Measurements from ENCODE around the gene FAM20C.

Gene FAM20C

GRCh38 chr7:288671-289101 is 96.3 kb downstream of the FAM20C start (continued):
- TF ChIP-seq ZBTB49 (tag by site-specific recombination; IDR thresholded peaks at IDR 0.05; ENCODE audit: low read depth) (no peak), ZNF433 (tag by site-specific recombination; IDR thresholded peaks at IDR 0.05; ENCODE audit: low read depth) (no peak), ZNF747 (tag by site-specific recombination; IDR thresholded peaks at IDR 0.05) (no peak), ZNF184 (tag by site-specific recombination; IDR thresholded peaks at IDR 0.05) (no peak), ZNF555 (tag by site-specific recombination; conservative IDR thresholded peaks at IDR 0.05) (no peak), ZNF670 (tag by site-specific recombination; IDR thresholded peaks at IDR 0.05; ENCODE audit: low read depth) (no peak), ZNF239 (tag by site-specific recombination; IDR thresholded peaks at IDR 0.05) (no peak), ZNF521 (tag by site-specific recombination; IDR thresholded peaks at IDR 0.05) (no peak), YY2 (tag by site-specific recombination; IDR thresholded peaks at IDR 0.05) (no peak), ZNF639 (tag by site-specific recombination; IDR thresholded peaks at IDR 0.05) (no peak), GLI2 (tag by site-specific recombination; IDR thresholded peaks at IDR 0.05; ENCODE audit: borderline replicate concordance, low read depth) (no peak)

GRCh38 chr7:289209-289755 is 96.9 kb downstream of the FAM20C start:
- H3K9me3 ChIP-seq (ENCODE audit: control insufficient read depth, insufficient read depth, low read depth, low read length): no peaks in the 10 kb centered on the region
- H3K4me1 ChIP-seq (ENCODE audit: control insufficient read depth, insufficient read depth, low read length): no peaks in the 10 kb centered on the region
- no peak overlapping the region for H3K27ac ChIP-seq (ENCODE audit: extremely low read depth, low read depth, low read length)
- POLR2A ChIA-PET: no interaction called here
- no peak overlapping the region for H3K4me3 ChIP-seq (ENCODE audit: low read depth, low read length)
- CTCF ChIA-PET: no interaction called here
- H3K36me3 ChIP-seq (ENCODE audit: control insufficient read depth in 2 of 2, insufficient read depth in 1 of 2, low read length in 2 of 2): no peaks in the 10 kb centered on the region
- TF ChIP-seq BCL11B (tag by site-specific recombination; IDR thresholded peaks at IDR 0.05; ENCODE audit: low read depth) (no peak), ZNF23 (tag by site-specific recombination; IDR thresholded peaks at IDR 0.05; ENCODE audit: borderline replicate concordance) (no peak), EGR2 (tag by site-specific recombination; IDR thresholded peaks at IDR 0.05; ENCODE audit: low read depth) (no peak), ZNF202 (tag by site-specific recombination; IDR thresholded peaks at IDR 0.05; ENCODE audit: borderline replicate concordance) (no peak), ZNF223 (tag by site-specific recombination; IDR thresholded peaks at IDR 0.05) (no peak), ZNF433 (tag by site-specific recombination; IDR thresholded peaks at IDR 0.05; ENCODE audit: low read depth) (no peak), ZNF747 (tag by site-specific recombination; IDR thresholded peaks at IDR 0.05) (no peak), SP3 (tag by site-specific recombination; IDR thresholded peaks at IDR 0.05) (no peak), MEIS1 (CRISPR knock-in tag; IDR thresholded peaks at IDR 0.05; ENCODE audit: borderline replicate concordance) (no peak), ZNF184 (tag by site-specific recombination; IDR thresholded peaks at IDR 0.05) (no peak), INSM2 (tag by site-specific recombination; IDR thresholded peaks at IDR 0.05) (no peak), ATF2 (tag by site-specific recombination; IDR thresholded peaks at IDR 0.05; ENCODE audit: low read depth) (no peak), YY1 (tag by site-specific recombination; IDR thresholded peaks at IDR 0.05) (no peak), HOXA7 (CRISPR knock-in tag; IDR thresholded peaks at IDR 0.05; ENCODE audit: borderline replicate concordance) (no peak), ZSCAN5A (tag by site-specific recombination; IDR thresholded peaks at IDR 0.05) (no peak), ZNF132 (tag by site-specific recombination; IDR thresholded peaks at IDR 0.05; ENCODE audit: borderline replicate concordance) (no peak)
